Measurements from ENCODE around the gene KLRK1.

- TF ChIP-seq EZH2phosphoT487 (IDR thresholded peaks at IDR 0.05; ENCODE audit: low read length) (no peak), CTCF (IDR thresholded peaks at IDR 0.05; ENCODE audit: low read length) (no peak), EZH2 (optimal IDR thresholded peaks at IDR 0.05; ENCODE audit: low read depth, low read length) (no peak)
Measured at GRCh38 chr12:10339053-10339840, 50.6 kb downstream of the KLRK1 start.

All from MM.1S (cell line).